Stomach (tissue), 4 donors: ENCODE data around the gene CSRNP2.

ENCODE experiments used
- EP300 ChIP-seq: sonication (generic); formaldehyde crosslinking; IDR thresholded peaks from one replicate; pipeline ENCODE4 v1.6.1; 2017; ENCODE audit warnings: antibody characterized with exemption
- POLR2A ChIP-seq, 4 donors: fragments of 450-650 bp; IDR thresholded peaks; one replicate each; pipeline ENCODE4 v1.6.1; 2016; ENCODE audit warnings: antibody characterized with exemption in 4 of 4, control low read depth in 2 of 4, mild to moderate bottlenecking in 1 of 4, moderate library complexity in 1 of 4
- POLR2AphosphoS5 ChIP-seq, 3 donors: sonication (generic); formaldehyde crosslinking; IDR thresholded peaks; one replicate each; pipeline ENCODE4 v1.6.1; 2016; ENCODE audit warnings: antibody characterized with exemption in 3 of 3

- TF ChIP-seq EP300 (no peak), POLR2A (IDR thresholded peaks at IDR 0.05) (no peak), POLR2AphosphoS5 (IDR thresholded peaks at IDR 0.05) (no peak)
These were observed 32.1 kb upstream of the CSRNP2 start for GRCh38 chr12:51115533-51115932.
